OCI-LY3 (cell line): Measurements from ENCODE around the gene COG8.

Experiments used
- H2AFZ ChIP-seq: fragments of 200-600, 300-600 bp; shearing (Covaris generic); 2 replicates; pipeline ENCODE4 v1.6.0; 2014; ENCODE audit warnings: antibody characterized with exemption, low read depth, low read length
- H3K27ac ChIP-seq: fragments of 200-600, 300-600 bp; sonication (generic); 2 replicates; pipeline ENCODE4 v1.5.1; 2014; ENCODE audit warnings: mild to moderate bottlenecking, low read length, moderate library complexity, mixed read lengths
- H3K27me3 ChIP-seq: fragments of 200-600, 300-600 bp; sonication (generic); 2 replicates; pipeline ENCODE4 v1.6.1; 2014; ENCODE audit warnings: low read depth, low read length, mixed read lengths
- H3K36me3 ChIP-seq: fragments of 200-600, 300-600 bp; sonication (generic); replicated peaks from 2 replicates; pipeline ENCODE3; 2014; ENCODE audit warnings: low read depth, low read length, mixed read lengths
- H3K4me1 ChIP-seq: fragments of 300-600, 200-600 bp; sonication (generic); 2 replicates; pipeline ENCODE4 v1.6.1; 2014; ENCODE audit warnings: low read length, mixed read lengths
- H3K4me2 ChIP-seq: fragments of 200-600, 300-600 bp; sonication (generic); 2 replicates; pipeline ENCODE4 v1.6.1; 2014; ENCODE audit warnings: low read length, mixed read lengths
- H3K4me3 ChIP-seq: fragments of 300-600, 200-600 bp; sonication (generic); 2 replicates; pipeline ENCODE4 v1.5.1; 2014; ENCODE audit warnings: antibody characterized with exemption, mild to moderate bottlenecking, low read length, moderate library complexity
- H3K79me2 ChIP-seq: fragments of 300-600, 200-600 bp; shearing (Covaris generic); 2 replicates; pipeline ENCODE4 v1.6.1; 2014; ENCODE audit warnings: mild to moderate bottlenecking, low read length, mixed read lengths
- H3K9ac ChIP-seq: fragments of 300-600, 200-600 bp; shearing (Covaris generic); 2 replicates; pipeline ENCODE4 v1.6.0; 2014; ENCODE audit warnings: mild to moderate bottlenecking, low read length, moderate library complexity
- H3K9me3 ChIP-seq: fragments of 200-600, 300-600 bp; shearing (Covaris generic); 2 replicates; pipeline ENCODE4 v1.6.1; 2014; ENCODE audit warnings: low read length, mixed read lengths; ENCODE audit not compliant: insufficient read depth
- H4K20me1 ChIP-seq: fragments of 200-600, 300-600 bp; sonication (generic); 2 replicates; pipeline ENCODE4 v1.6.1; 2016; ENCODE audit warnings: low read length, mixed read lengths; ENCODE audit not compliant: insufficient read depth
- CTCF ChIP-seq: fragments of 200-600, 300-600 bp; sonication (generic); IDR thresholded peaks from 2 replicates; pipeline ENCODE4 v1.5.1; 2014; ENCODE audit warnings: antibody characterized with exemption, low read length, low read depth
- EZH2phosphoT487 ChIP-seq: fragments of 200-600 bp; shearing (Covaris generic); IDR thresholded peaks from 2 replicates; pipeline ENCODE4 v1.6.1; 2018; ENCODE audit warnings: antibody characterized with exemption, mixed run types, low read depth

The COG8 gene

GRCh38 chr16:69323415-69323814 lies 15.9 kb downstream of the COG8 start:
- Histone ChIP-seq H3K79me2 (peaks cover 66% of the 10 kb centered on the region), H3K4me3 (no peak overlapping the region), H3K4me1 (peaks cover 3% of the 10 kb centered on the region), H3K27me3 (no peaks in the 10 kb centered on the region), H2AFZ (no peak overlapping the region), H3K36me3 (peaks cover 77% of the 10 kb centered on the region), H3K9ac (no peak overlapping the region), H3K27ac (no peak overlapping the region), H3K9me3 (no peaks in the 10 kb centered on the region), H3K4me2 (no peak overlapping the region), H4K20me1 (peaks cover 27% of the 10 kb centered on the region)
- TF ChIP-seq CTCF, result no peak
- TF ChIP-seq EZH2phosphoT487, result no peak

- Histone ChIP-seq H3K4me3 (no peak overlapping the region), H3K4me2 (no peak overlapping the region), H3K36me3 (peaks cover 70% of the 10 kb centered on the region), H3K79me2 (peaks cover 56% of the 10 kb centered on the region), H2AFZ (no peak overlapping the region), H3K27me3 (no peaks in the 10 kb centered on the region), H3K4me1 (no peaks in the 10 kb centered on the region), H3K9ac (no peak overlapping the region), H3K27ac (no peak overlapping the region), H3K9me3 (no peaks in the 10 kb centered on the region), H4K20me1 (peaks cover 24% of the 10 kb centered on the region; the same call in 1 of the 2 replicates)
- TF ChIP-seq EZH2phosphoT487, result no peak
- TF ChIP-seq CTCF, result no peak
These were observed 17.0 kb downstream of the COG8 start for GRCh38 chr16:69322343-69322742.

- H3K4me3 ChIP-seq, result no peak overlapping the region
- peaks cover 15% of the 10 kb centered on the region; the same call in 1 of the 2 replicates for H4K20me1 ChIP-seq
- TF ChIP-seq CTCF, result no peak
- TF ChIP-seq EZH2phosphoT487, result no peak
- no peak overlapping the region for H3K4me2 ChIP-seq
- H2AFZ ChIP-seq, result no peak overlapping the region
- H3K4me1 ChIP-seq, result no peaks in the 10 kb centered on the region
- H3K9me3 ChIP-seq, result no peaks in the 10 kb centered on the region
- H3K79me2 ChIP-seq, result peaks cover 43% of the 10 kb centered on the region
- no peak overlapping the region for H3K9ac ChIP-seq
- H3K36me3 ChIP-seq, result peaks cover 70% of the 10 kb centered on the region
- H3K27ac ChIP-seq, result no peak overlapping the region
- no peaks in the 10 kb centered on the region for H3K27me3 ChIP-seq
These were observed 18.3 kb downstream of the COG8 start for GRCh38 chr16:69321080-69321479.

DNA sequence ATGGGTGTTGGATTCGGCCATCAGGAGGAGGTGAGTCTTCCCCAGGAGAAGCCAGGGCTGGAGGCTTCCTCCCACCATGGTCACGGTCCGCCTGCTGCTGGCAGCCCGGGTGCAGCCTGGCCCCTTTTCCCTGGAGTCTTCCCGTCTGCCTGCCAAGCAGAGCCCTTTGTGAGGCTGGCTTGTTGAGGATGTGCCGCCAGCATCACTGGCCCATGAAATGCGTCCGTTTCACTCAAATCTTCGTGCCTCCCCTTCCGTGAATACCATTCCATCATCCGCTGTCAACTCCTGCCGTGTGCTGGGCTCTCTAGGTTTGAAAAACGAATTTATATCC lies 18.7 kb downstream of the COG8 start:
- Histone ChIP-seq H3K9ac (no peak overlapping the region), H3K9me3 (no peaks in the 10 kb centered on the region), H3K4me3 (no peak overlapping the region), H3K79me2 (peaks cover 39% of the 10 kb centered on the region), H3K27me3 (no peaks in the 10 kb centered on the region), H3K4me2 (no peak overlapping the region), H2AFZ (no peak overlapping the region), H3K27ac (no peak overlapping the region), H3K4me1 (no peaks in the 10 kb centered on the region), H3K36me3 (peaks cover 70% of the 10 kb centered on the region), H4K20me1 (peaks cover 11% of the 10 kb centered on the region; the same call in 1 of the 2 replicates)
- TF ChIP-seq EZH2phosphoT487 (no peak), CTCF (no peak)
